ENCODE measurements around the gene GREB1.

GRCh38 chr2:11577101-11577883, 43.4 kb downstream of the GREB1 start:
- TF ChIP-seq CTCF (conservative IDR thresholded peaks at IDR 0.05): no peak
- TF ChIP-seq ZFX (IDR thresholded peaks at IDR 0.05): no peak

Data from C4-2B (cell line).